SK-N-SH (cell line): ENCODE measurements around the gene GJB1.

ENCODE experiments used
- CTCF ChIP-seq: fragments of 200-600 bp; sonication (generic); IDR thresholded peaks from 2 replicates; pipeline ENCODE4 v1.6.1; 2017; ENCODE audit warnings: antibody characterized with exemption, mild to moderate bottlenecking, moderate library complexity
- FOXJ3 ChIP-seq: sonication (generic); formaldehyde crosslinking; IDR thresholded peaks from 2 replicates; pipeline ENCODE4 v1.5.1; 2020; ENCODE audit warnings: mild to moderate bottlenecking, missing genetic modification reagents
- IRF3 ChIP-seq: fragments of 150-350 bp; IDR thresholded peaks from 2 replicates; pipeline ENCODE4 v1.6.1; 2016; ENCODE audit warnings: mild to moderate bottlenecking, low read depth, low read length
- MAX ChIP-seq: IDR thresholded peaks from 2 replicates; pipeline ENCODE4 v1.4.0; 2012; ENCODE audit warnings: low read depth
- USF2 ChIP-seq: fragments of 150-350 bp; IDR thresholded peaks from 2 replicates; pipeline ENCODE4 v1.6.1; 2017; ENCODE audit warnings: antibody characterized with exemption, low read length, low read depth, borderline replicate concordance

- TF ChIP-seq IRF3 (no peak), MAX (no peak), CTCF (no peak), USF2 (no peak), FOXJ3 (CRISPR knock-in tag) (no peak)
Observed at GRCh38 chrX:71195964-71196649, 26.9 kb upstream of the GJB1 start.
